Measurements from ENCODE around the gene STXBP4.

STXBP4 gene

GRCh38 chr17:54971147-54971546 is 2.6 kb downstream of the STXBP4 start:
- no peak for DNase-seq (ENCODE audit: low read depth)

GRCh38 chr17:54971901-54972300 is 3.3 kb downstream of the STXBP4 start:
- no peak for DNase-seq (ENCODE audit: low read depth)

- DNase-seq (ENCODE audit: low read depth) = no peak
Measured at GRCh38 chr17:54972406-54973138, 4.0 kb downstream of the STXBP4 start.

GRCh38 chr17:54974759-54975158 is 6.2 kb downstream of the STXBP4 start:
- DNase-seq (ENCODE audit: low read depth) = no peak

GRCh38 chr17:54976316-54976715 is 7.8 kb downstream of the STXBP4 start:
- DNase-seq (ENCODE audit: low read depth) = no peak

- DNase-seq (ENCODE audit: low read depth) = no peak
Measured at GRCh38 chr17:54977744-54978143, 9.2 kb downstream of the STXBP4 start.

- DNase-seq (ENCODE audit: low read depth) = no peak
Measured at GRCh38 chr17:54979657-54980056, 11.1 kb downstream of the STXBP4 start.

GRCh38 chr17:54980375-54980774 is 11.8 kb downstream of the STXBP4 start:
- no peak for DNase-seq (ENCODE audit: low read depth)

- DNase-seq (ENCODE audit: low read depth) = no peak
Measured at GRCh38 chr17:54982399-54982798, 13.8 kb downstream of the STXBP4 start.

- DNase-seq (ENCODE audit: low read depth) = no peak
Measured at GRCh38 chr17:54983260-54983659, 14.7 kb downstream of the STXBP4 start.

- DNase-seq (ENCODE audit: low read depth) = no peak
Measured at GRCh38 chr17:54985476-54985875, 16.9 kb downstream of the STXBP4 start.

- no peak for DNase-seq (ENCODE audit: low read depth)
Measured at GRCh38 chr17:54990118-54990517, 21.6 kb downstream of the STXBP4 start.

GRCh38 chr17:54991567-54991966 is 23.0 kb downstream of the STXBP4 start:
- no peak for DNase-seq (ENCODE audit: low read depth)

- peak; percentile 15 for DNase-seq (ENCODE audit: low read depth)
Measured at GRCh38 chr17:54992797-54993639, 24.5 kb downstream of the STXBP4 start.

GRCh38 chr17:54996441-54996840 is 27.9 kb downstream of the STXBP4 start:
- DNase-seq (ENCODE audit: low read depth) = no peak

GRCh38 chr17:55002458-55002857 is 33.9 kb downstream of the STXBP4 start:
- no peak for DNase-seq (ENCODE audit: low read depth)

GRCh38 chr17:55004484-55004883 is 35.9 kb downstream of the STXBP4 start:
- DNase-seq (ENCODE audit: low read depth) = no peak

- DNase-seq (ENCODE audit: low read depth) = no peak
Measured at GRCh38 chr17:55005520-55005919, 37.0 kb downstream of the STXBP4 start.

- DNase-seq (ENCODE audit: low read depth) = no peak
Measured at GRCh38 chr17:55023626-55024025, 55.1 kb downstream of the STXBP4 start.

GRCh38 chr17:55037828-55038227 is 69.3 kb downstream of the STXBP4 start:
- no peak for DNase-seq (ENCODE audit: low read depth)

GRCh38 chr17:55038291-55038690 is 69.7 kb downstream of the STXBP4 start:
- DNase-seq (ENCODE audit: low read depth) = no peak

GRCh38 chr17:55040611-55041010 is 72.0 kb downstream of the STXBP4 start:
- DNase-seq (ENCODE audit: low read depth) = no peak

- no peak for DNase-seq (ENCODE audit: low read depth)
Measured at GRCh38 chr17:55053855-55054254, 85.3 kb downstream of the STXBP4 start.

All from GM04504 (cell line).